ENCODE data around the gene KLHL35. TPM values are rescaled to one million over a fixed set of nuclear protein-coding genes. Genes with fewer than 3 reads are reported as not detected.

KLHL35 gene
- 16.1 TPM for total RNA-seq

GRCh38 chr11:75432911-75433321 lies at the start of gene KLHL35:
TSS of gene KLHL35 (minus strand) at chr11:75433203. CDS start at chr11:75430629, 2,574 bp downstream.

GRCh38 chr11:75399344-75400145 lies 33.5 kb downstream of the KLHL35 start, which contains the start of gene RPS3:
TSS of gene RPS3 (plus strand) at chr11:75399518. CDS start at chr11:75399548, 30 bp downstream.

Other genes with a start within 250 kb of the KLHL35 start
- gene TPBGL, start 192.4 kb downstream of the KLHL35 start, total RNA-seq: not detected
- 39.4 TPM for gene ARRB1, start 81.5 kb downstream of the KLHL35 start, total RNA-seq
- gene RPS3, start 33.7 kb downstream of the KLHL35 start, total RNA-seq: 506 TPM
- 65.8 TPM for gene GDPD5, start 92.7 kb upstream of the KLHL35 start, total RNA-seq
- 479 TPM for gene SERPINH1, start 129.1 kb upstream of the KLHL35 start, total RNA-seq
- gene MAP6, start 235.8 kb upstream of the KLHL35 start, total RNA-seq: 57.5 TPM

Measured in camera-type eye (tissue), 1 donor.